AG20443 (cell line): Measurements from ENCODE around the gene DCLK2.

Experiments
- DNase-seq: peaks from one replicate; pipeline ENCODE4 v3.0.0; 2012; ENCODE audit warnings: low spot score, mixed read lengths

Gene DCLK2

DNA sequence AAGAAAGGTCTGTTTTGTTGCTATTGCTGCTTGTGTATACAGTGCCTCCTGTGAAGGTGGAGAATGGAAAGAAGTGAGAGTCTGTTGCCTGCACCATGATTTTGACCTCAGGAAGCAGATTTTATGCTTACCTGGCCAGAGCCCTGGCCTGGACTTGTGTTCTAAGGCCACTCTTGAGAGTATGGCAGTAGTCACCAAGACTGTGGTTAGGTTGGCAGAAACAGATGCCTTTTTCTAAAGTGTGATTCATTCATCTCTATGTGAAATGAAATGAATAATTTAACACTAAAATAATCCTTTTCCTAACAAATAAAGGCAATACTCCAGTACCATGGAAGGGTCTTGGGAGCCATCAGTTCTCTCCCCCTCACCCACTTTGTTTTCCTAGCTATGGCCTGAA lies 161.8 kb downstream of the DCLK2 start:
- no peak for DNase-seq

DNA sequence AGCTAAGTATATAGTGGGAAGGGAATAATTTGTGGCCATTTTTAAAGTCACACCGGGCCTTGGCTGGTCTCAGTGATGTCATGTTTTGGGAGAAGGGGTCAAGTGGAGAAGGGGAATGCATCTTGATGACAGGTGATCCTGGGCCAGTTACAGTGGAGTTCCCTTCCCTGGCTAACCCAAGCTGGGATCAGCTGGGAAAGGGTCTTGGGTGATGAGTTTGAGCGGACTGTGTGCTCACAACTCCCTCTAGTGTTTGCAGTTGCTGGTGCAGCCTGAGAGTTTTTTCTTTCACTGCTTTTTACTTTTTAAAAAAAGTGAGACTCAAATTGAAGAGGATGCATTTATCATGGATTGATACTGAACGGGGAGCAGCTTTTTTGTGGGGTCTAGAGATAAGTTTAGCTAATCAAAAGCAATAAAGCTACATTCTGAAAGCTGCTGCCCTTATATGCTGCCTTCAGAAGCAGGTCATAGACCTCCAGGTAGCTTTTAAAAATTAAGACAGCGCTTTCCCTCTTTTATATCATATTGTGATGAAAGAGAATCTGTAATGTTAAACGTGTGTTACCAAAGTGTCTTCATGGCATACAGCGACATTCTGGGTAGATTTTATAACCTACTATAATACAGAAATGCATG lies 164.7 kb downstream of the DCLK2 start:
- DNase-seq: peak; percentile 67

DNA sequence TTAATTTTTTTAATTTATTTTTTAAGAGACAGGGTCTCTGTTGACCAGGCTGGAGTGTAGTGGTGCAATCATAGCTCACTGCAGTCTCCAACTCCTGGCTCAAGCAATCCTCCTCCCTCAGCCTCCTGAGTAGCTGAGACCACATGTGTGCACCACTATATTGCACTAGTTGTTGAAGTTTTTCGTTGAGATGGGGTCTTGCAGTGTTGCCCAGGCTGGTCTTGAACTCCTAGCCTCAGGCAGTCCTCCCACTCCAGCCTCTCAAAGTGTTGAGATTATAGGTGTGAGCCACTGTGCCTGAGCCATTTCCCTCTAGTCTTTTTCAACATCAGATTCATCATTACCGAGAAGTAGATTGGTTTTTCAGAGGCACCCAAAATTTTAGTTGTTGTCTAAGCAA lies 165.7 kb downstream of the DCLK2 start:
- DNase-seq: no peak

DNA sequence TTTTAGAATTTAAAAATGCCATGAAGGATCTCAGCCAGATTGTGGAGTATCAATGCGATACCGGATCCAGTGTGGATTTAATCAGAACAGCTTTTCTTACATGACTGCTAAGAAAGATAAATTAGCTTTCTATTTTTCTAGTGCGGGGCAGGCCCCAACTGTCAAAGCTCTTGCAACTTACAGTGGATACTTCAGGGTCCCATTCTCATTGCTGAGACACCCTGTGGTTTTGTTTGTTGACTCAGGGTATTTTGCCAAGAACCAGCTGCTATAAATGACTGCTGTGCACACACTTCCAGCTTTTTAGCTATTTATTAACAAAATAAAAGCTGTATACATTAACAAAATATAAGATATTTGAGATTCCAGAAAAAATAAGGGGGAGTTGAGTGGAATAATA lies 166.4 kb downstream of the DCLK2 start:
- peak; percentile 39 for DNase-seq

DNA sequence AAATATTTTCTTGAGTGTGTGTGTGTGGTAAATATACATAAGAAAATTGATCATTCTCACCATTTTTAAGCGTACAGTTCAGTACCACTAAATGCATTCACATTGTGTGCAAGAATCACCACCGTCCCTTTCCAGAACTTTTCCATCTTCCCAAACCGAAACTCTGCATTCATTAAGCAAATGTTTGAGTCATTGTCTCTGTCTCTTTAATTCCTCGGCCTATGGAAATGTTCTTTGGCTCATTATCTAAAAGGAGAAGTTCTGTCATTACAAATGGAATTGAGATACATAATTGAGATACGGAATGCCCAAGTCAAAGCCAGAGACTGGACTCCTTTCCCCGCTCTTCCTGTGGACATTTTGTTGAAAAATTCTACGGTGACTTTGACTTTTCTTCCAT lies 168.9 kb downstream of the DCLK2 start:
- no peak for DNase-seq

DNA sequence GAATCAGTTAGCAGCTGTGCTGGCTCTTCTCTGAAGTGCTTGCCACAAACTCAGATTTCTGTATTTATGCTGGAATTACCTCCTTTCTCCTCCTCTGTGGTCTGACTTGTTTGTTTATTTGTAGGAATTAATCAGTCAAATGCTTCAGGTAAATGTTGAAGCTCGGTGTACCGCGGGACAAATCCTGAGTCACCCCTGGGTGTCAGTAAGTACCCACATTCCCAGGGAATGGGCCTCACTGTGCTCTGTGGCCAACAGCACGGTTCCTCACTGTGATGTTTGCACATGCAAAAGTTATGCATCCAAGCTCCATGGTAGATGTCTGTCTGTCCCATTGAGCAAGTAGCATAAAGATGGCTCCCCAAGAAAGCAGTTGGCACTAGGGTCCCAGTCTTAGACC lies 169.9 kb downstream of the DCLK2 start:
- no peak for DNase-seq

DNA sequence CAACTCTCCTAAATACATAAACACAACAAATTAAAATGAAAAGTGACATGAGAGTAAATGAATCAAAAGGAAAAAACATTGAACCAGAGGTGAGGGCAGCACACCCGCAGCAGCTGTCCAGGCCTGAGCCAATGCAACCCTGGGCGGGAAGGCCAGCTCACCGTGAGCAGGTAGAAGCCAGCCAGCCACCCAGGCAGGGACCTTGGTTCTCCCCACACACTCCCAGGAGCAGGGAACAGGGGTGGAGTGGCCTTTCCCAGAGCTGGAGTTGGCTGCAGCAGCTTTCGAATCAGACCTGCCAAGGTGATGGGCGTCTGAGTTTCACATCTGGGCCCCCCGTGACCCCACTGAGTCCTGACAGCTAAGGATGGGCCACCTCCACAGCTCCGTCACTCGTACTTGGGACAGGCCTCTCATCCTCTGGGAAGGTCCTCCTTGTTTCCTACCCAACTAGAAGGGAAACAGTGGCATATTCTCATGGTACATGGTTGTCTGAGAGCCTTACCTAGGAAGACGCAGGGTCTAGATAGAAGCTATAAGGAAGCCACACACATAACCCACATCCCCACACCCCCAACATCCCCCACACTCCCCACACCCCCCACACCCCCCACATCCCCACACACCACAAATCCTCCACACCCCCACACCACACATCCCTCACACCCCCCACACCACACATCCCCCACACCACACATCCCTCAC lies 172.2 kb downstream of the DCLK2 start:
- no peak for DNase-seq

DNA sequence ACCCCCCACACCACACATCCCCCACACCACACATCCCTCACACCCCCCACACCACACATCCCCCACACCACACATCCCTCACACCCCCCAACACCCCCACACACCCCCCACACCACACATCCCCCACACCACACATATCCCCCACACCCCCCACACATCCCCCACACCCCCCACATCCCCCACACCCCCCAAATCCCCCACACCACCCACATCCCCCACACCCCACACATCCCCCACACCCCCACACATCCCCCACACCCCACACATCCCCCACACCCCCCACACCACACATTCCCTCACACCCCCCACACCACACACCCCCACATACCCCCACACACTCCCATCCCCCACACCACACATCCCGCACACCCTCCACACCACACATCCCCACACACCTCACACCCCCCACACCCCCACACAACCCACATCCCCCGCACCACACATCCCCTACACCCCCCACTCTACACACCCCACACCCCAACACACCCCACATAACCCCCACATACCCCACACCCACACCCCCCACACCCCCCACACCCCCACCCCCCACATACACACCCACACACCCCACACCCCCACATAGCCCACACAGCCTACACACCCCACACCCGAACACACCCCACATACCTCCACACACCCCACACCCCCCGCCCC lies 172.9 kb downstream of the DCLK2 start:
- DNase-seq: no peak

DNA sequence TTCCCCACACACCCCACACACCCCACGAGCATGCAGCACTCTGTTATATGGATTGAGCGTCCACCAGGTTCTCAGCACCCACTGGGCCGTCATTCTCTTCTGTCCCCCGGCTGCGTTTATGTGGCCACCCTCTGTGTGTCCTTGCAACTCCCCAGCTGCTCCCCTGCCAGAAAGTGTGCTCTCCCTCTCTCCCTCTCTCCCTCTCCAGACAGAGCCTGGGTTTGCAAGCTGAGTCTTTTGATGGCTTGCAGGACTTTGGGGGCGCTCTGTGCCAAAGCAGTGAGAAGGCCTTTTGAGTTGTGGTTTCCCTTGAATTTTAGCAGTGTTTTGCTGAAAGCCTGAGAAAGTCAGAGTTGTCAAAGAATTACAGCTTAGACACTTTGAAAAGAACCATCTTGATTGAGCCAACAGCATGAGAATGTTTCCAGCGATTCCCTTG lies 173.5 kb downstream of the DCLK2 start:
- DNase-seq: no peak

DNA sequence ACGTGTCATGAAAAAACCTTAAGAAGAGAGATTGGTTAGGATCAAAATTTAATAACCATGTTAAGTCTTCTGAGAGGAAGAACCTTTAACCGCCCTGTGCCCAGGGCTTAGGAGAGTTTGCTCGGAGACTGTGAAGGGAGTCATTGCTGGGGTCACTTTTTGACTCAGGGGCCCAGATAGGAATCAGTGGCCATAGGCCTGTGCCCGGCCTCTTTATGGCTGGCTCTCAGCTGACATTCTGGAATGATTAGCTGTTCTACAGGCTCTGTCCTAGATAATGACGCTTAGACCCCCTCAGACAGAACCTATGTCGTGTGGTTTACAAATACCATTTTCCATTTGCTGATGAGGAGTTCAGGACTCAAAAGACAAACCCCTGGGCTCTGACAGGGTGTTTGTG lies 174.1 kb downstream of the DCLK2 start:
- DNase-seq: no peak

DNA sequence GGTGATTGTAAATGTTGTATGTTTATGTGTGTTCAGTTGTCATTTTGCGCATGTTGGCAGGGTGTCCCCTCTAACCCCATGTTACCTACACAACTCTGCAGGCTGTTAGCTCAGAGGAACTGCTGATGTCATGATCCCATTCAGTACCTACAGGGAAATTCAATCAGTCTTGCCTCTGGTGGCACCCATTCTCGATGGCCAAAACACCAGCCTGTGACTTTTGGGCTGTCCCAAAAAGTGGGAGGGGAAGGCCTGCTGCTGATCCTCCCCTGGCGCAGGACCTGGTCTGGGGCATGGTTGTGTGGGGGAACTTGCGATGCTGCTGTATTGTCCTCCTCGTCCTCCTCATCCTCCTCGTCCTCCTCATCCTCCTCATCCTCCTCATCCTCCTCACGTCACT lies 174.5 kb downstream of the DCLK2 start:
- no peak for DNase-seq

DNA sequence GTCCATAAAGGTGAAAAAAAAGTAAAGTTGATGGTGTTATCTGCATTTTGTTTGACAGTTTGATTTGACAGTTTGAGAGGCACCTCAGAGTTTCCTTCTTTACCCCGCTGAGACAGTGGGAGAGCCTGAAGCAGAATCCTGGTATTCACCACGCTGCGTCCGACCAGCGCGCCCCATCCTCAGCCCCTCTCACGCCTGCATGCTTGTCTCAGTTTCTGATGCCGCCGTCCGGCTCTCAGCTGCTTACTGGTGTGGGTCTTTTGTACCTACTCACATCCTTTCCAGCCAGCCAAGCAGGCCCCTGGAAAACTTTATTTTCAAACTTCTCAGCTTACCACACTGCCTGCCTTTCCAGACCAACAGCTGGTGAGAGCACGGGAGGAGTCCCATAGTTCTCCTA lies 175.2 kb downstream of the DCLK2 start:
- no peak for DNase-seq

DNA sequence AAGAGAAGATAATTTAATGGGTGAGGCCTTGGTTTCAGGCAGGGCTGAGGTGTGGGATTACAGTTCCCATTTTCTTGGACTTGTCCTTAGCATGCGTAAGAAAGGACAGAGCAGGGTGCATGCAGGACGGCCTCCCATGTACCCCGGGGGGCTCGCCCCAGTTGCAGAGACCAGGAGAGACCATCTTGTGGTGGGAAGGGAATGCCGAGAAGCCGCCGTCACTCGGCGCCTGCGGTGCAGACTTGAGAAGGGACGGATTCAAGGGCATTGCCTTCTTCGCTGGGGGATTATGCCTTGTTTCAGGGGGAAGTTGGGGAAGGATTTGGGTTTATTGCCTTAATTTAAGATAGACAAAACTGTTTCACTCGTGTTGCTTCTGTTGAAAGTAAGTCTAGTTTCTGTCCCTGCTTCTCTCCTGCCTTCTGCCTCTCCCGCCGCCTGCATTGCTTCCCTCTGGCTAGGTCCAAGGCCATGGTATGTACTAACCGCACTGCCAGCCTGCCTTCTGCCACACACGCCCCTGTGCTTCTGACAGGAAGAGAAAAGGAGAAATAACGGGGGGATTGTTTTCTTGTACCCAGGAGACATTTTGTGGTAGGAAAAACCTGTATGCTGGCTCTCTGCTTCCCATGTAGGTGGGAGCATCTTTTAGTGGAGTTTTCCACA lies 175.9 kb downstream of the DCLK2 start:
- no peak for DNase-seq

DNA sequence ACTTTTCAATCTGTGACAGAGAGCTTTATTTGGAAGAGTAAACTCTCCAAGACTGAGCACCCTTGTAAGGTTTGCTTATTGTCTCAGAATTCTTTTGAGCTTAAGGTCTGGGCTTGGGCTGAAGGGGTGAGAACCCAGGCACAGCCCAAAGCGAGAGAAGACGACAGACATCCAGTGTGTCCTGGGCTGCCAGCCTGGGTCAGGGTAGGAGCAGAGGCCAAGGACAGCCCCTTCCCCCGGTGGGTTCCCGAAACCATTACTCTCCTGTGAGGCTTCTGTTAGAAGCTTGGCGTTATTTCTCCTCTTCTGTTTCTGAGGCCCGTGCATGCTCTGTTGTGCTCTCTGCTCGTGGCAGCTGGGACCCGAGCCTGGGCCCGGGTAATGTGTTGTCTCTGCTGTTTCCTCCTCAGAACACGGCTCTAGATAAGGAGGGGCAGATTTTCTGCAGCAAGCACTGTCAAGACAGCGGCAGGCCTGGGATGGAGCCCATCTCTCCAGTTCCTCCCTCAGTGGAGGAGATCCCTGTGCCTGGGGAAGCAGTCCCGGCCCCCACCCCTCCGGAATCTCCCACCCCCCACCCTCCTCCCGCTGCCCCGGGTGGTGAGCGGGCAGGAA lies 177.5 kb downstream of the DCLK2 start:
- DNase-seq: no peak

DNA sequence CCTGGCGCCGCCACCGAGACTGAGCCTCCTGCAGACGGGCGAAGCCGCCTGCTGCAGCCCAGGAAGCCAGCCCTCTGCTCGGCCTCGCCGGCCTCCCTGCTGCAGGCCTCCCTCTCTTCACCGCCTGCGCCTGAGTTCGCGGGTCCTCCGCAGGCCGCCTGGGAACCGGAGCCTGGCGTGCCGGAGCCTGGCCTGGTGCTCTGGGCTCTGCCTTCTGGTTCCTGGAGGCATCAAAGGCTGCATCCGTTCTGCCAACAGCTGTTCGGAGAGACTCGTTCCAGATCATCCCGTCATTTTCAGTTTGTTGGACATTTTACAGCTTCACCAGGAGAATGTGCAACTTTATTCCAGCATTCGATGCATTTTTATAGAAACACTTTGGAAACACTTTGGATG lies 178.0 kb downstream of the DCLK2 start:
- DNase-seq: no peak

DNA sequence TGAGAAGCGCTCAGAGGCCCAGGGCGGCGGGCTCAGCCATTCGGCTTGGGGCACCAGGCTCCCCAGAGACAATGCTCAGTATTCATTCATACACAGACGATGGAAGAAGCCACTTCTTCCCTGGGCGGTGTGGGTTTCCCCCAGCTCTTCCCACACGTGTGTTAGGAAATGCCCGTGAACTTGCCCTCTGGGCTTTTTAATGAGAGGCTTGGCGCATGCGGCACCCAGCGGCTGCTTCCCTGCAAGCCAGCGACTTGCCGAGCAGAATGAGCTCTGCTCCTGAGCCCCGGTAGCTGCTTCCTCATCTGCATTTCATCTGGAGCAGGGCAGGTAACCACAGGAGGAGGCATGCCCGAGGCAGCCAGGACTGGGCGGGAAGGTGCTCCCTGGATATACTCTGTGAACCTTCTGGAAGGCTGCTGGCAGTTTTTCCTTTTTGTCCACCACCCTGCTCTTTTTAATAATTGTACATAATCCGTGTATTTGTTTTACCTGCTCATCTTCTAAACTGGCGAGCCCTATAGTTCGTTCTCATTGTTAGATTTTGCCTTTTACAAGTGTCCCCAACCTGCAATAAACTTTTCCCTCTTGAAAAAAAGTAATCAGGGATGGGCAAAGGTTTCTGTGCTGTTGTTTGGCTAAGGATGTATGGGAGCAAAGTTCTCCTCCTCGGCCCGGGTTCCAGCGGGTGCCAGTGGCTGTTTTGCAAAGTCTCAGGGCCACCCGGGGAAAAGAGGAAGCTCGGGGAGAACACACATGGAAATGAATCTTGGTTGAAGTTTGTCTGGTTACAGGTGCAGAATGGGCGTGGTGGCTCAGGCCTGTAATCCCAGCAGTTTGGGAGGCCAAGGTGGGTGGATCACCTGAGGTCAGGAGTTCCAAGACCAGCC lies 178.8 kb downstream of the DCLK2 start:
- no peak for DNase-seq

DNA sequence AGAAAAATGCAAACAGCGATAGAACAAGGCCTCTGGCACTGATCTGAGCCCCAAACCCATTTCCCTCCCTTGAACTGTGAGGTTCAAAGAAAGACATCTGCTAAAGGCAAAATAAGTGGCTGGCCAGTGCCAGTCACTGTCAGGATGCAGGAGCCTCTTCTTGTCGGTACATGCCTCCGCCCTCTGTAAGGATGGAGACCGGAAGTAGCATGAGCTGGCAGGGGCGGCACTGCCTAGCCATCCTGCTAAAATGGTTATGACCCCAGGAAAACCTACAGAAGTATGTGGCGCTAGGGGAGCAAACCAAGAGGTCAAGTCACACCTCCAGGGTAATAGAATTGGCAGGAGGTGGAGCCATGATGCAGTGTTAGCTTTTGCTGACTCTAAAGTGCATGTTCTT lies 180.3 kb downstream of the DCLK2 start:
- no peak for DNase-seq

DNA sequence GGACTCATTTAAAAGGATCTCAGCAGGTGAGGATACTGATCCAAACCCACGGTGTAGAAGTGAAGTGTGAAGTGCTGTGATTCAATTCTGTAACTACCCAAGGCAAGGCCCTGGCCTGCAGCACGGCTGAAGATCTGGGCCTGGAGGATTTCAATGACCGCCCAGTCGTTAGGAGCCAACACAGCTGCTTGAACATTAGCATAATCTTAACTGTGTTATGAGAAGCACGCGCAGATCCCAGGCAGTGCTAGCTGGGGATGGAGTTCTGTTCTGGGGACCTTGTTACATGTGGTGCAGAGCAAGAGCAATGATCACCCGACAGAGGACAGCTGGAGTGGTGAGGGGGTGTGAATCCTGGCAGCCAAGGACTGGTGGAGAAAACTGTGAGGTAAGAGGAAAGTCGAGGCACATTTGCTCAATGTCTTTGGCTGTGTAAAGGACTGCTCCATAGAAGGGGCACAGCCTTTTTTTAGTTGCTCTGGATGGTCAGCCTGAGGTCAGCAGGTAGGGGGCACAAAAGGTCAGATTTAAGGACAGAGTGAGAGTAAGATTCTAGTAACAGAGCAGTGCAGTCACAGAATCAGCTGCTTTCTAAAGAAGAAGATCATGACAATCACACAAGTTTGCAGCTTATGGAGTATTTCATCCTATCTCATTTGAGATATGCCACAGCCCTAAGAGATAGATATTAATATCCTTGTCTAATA lies 181.8 kb downstream of the DCLK2 start:
- no peak for DNase-seq

DNA sequence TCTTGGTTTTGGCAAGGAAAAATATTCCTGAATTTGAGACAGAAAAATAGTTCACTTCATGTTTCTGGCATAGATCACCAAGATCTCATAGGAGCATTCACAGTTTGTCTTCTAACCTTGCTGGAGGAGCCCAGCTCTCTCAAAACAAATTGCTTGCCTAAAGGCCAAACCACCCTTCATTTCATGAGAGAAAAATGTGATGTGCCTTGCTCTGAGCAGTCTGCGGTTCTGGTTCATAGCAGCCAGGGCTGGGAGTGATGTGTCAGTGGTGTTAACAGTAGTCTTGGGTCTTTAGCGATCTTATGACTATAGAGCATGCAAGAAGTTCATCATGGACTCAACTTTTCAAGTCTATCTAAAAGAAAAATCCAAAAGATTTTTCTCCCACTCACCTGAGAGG lies 183.3 kb downstream of the DCLK2 start:
- no peak for DNase-seq

DNA sequence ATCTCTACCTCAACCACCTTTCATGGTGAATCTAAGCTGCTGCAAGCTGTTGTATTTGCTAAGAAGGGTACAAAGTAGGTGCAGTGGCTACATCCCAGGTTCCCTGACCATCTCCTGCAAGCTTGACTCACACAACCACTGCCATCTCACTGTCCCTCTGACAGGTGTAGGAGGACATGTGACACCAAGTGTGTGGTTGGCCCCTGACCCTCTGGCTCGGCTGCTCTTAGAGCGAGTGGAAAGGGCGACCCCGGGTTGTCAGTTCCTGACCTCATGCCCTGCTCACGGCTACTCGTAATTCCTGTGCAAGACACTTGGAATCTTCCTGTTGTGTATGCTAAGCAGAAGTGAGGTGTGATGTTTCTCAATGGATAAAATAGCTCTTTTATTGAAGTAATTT lies 184.4 kb downstream of the DCLK2 start:
- DNase-seq: no peak

DNA sequence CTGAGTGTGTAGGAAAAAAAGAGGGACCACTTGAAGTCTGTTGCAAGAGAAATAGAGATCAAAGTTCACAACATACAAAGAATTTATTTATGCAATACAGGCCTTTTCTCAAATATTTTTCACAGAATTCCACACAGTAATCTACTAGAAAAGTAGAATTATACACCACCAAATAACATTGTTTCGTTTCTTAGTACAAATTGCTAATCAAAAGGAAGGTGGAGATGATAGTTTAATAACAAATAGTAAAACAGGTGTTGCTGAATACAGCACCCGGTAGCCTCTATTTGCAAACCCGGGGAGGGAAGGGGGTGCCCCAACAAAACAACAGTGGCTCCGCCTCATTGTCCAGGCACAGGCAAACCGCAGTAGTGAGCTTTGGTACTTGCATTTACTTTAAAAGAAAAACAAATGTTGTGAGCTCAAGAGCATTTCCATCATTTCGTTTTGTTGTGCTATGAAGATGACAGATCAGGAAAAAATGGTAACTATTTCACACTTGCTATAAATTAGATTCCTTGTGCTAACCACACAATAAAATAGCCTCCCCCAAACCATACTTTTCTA lies 186.4 kb downstream of the DCLK2 start:
- DNase-seq: peak; percentile 21
